Lung (tissue), 12 donors: ENCODE results near the gene SPRED2. TPM values are rescaled to one million over a fixed set of nuclear protein-coding genes. Genes with fewer than 3 reads are reported as not detected.

ENCODE experiments used
- ATAC-seq: fragments of 200-7000 bp; cut with Tn5 transposase; one replicate; pipeline ENCODE4 v1.9.1; 2020; ENCODE audit warnings: moderate number of reproducible peaks; ENCODE audit not compliant: insufficient read depth, low FRiP score
- DNase-seq, 3 donors: peaks; one replicate each; pipeline ENCODE4 v3.0.0-alpha.2; 2013 to 2017
- H3K27ac ChIP-seq, 2 donors: one replicate each; pipeline ENCODE4 v1.5.1; 2013; ENCODE audit warnings: mild to moderate bottlenecking in 2 of 2, moderate library complexity in 2 of 2, control low read depth in 1 of 2, inconsistent platforms in 1 of 2, low read depth in 1 of 2, low read length in 1 of 2
- H3K27me3 ChIP-seq, 3 donors: one replicate each; pipeline ENCODE4 v1.5.1; 2013; ENCODE audit warnings: low read length in 2 of 3; ENCODE audit not compliant: control insufficient read depth in 3 of 3, insufficient read depth in 3 of 3
- H3K36me3 ChIP-seq, 4 donors: one replicate each; pipeline ENCODE4 v1.5.1; 2013; ENCODE audit warnings: low read length in 4 of 4, mild to moderate bottlenecking in 1 of 4, moderate library complexity in 1 of 4; ENCODE audit not compliant: control insufficient read depth in 4 of 4, insufficient read depth in 4 of 4
- H3K4me1 ChIP-seq, 5 donors: one replicate each; pipeline ENCODE4 v1.5.1; 2013; ENCODE audit warnings: low read length in 5 of 5, mild to moderate bottlenecking in 2 of 5, moderate library complexity in 1 of 5; ENCODE audit not compliant: control insufficient read depth in 5 of 5, insufficient read depth in 5 of 5
- H3K4me3 ChIP-seq: one replicate; pipeline ENCODE4 v1.5.1; 2013; ENCODE audit warnings: mild to moderate bottlenecking, control low read depth, moderate library complexity
- H3K9ac ChIP-seq, 2 donors: one replicate each; pipeline ENCODE4 v1.5.1; 2013; ENCODE audit warnings: low read length in 2 of 2, control low read depth in 1 of 2; ENCODE audit not compliant: insufficient read depth in 1 of 2
- H3K9me3 ChIP-seq, 4 donors: one replicate each; pipeline ENCODE4 v1.5.1; 2013; ENCODE audit warnings: low read length in 3 of 4, mild to moderate bottlenecking in 1 of 4, moderate library complexity in 1 of 4; ENCODE audit not compliant: control insufficient read depth in 4 of 4, insufficient read depth in 3 of 4
- WGBS, 2 donors: extraction: QIAGEN DNeasy Blood & Tissue Kit; methylation state at CpG; one replicate each; pipeline ENCODE4 v1.1.7; 2013; 5-methylcytosine and 5-hydroxymethylcytosine counted together
- polyA plus RNA-seq, 2 donors: library from polyadenylated mRNA; stranded (reverse); fragments of 200-250 nt; gene quantifications; one replicate each; pipeline ENCODE4 v1.2.1, GENCODE V29; 2013
- total RNA-seq, 2 donors: library from RNA; depleted of rRNA in 1 of 2; stranded (reverse); fragments of >200 nt in 1 of 2; gene quantifications; one replicate each; pipeline ENCODE4 v1.2.1, GENCODE V29; 2014 to 2021
- TF ChIP-seq, protein P1 (sequence below): IDR thresholded peaks from 2 replicates; pipeline ENCODE4 v1.5.1; 2012; ENCODE audit warnings: mild to moderate bottlenecking; ENCODE audit errors: control extremely low read depth, extremely low read depth
- donor health status: control.
- donor health status: control.
- donor health status: Bipolar disorder and iron deficiency.
- donor health status: healthy.
- donor health status: DM: yes; HTN: yes; CAD: no.

SPRED2 gene
- total and polyA plus RNA-seq, 4 donors, result 11.7 to 36.4 (median 19.6) TPM

DNA sequence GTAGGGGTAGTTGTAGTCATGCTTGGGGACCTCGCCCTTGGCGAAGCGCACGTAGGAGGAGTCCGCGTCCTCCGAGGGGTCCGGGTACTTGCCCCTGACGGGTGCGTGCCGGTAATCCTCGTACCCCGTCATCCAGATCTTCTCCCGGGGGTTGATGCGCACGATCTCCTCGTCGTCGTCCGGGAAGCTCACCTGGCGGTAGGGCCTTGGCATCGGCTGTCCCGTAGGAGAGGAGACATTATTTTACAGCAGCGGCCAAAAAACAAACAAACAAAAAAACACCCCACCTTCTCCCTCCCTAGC lies 118.5 kb downstream of the SPRED2 start:
- Histone ChIP-seq H3K4me1 (peaks cover 0 to 22% (median 11%) of the 10 kb centered on the region in 5 donors), H3K9me3 (no peaks in the 10 kb centered on the region), H3K36me3 (peaks cover 13 to 32% (median 22%) of the 10 kb centered on the region in 4 donors), H3K9ac (no peak overlapping the region), H3K27me3 (no peaks in the 10 kb centered on the region), H3K27ac (no peak overlapping the region), H3K4me3 (no peak overlapping the region)
- DNase-seq, result no peak
- no peak for ATAC-seq
- 99 to 100% methylated on average over 24 of the region's 24 CpGs for WGBS, 2 donors
- TF ChIP-seq, protein P1, sequence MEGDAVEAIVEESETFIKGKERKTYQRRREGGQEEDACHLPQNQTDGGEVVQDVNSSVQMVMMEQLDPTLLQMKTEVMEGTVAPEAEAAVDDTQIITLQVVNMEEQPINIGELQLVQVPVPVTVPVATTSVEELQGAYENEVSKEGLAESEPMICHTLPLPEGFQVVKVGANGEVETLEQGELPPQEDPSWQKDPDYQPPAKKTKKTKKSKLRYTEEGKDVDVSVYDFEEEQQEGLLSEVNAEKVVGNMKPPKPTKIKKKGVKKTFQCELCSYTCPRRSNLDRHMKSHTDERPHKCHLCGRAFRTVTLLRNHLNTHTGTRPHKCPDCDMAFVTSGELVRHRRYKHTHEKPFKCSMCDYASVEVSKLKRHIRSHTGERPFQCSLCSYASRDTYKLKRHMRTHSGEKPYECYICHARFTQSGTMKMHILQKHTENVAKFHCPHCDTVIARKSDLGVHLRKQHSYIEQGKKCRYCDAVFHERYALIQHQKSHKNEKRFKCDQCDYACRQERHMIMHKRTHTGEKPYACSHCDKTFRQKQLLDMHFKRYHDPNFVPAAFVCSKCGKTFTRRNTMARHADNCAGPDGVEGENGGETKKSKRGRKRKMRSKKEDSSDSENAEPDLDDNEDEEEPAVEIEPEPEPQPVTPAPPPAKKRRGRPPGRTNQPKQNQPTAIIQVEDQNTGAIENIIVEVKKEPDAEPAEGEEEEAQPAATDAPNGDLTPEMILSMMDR, result no peak

- ATAC-seq (no peak), DNase-seq (no peak)
- Histone ChIP-seq H3K27ac (peak overlapping the region in 1 of 2 donors; percentile 30), H3K36me3 (peaks cover 13 to 32% (median 24%) of the 10 kb centered on the region in 4 donors), H3K4me1 (peaks cover 0 to 22% (median 11%) of the 10 kb centered on the region in 5 donors), H3K9ac (no peak overlapping the region), H3K27me3 (no peaks in the 10 kb centered on the region), H3K4me3 (no peak overlapping the region), H3K9me3 (no peaks in the 10 kb centered on the region)
- 92% methylated on average over 52 of the region's 52 CpGs for WGBS, 2 donors
- TF ChIP-seq, protein P1, result no peak
These were observed 119.1 kb downstream of the SPRED2 start for GRCh38 chr2:65313126-65313953.

GRCh38 chr2:65311596-65311995 lies 120.8 kb downstream of the SPRED2 start:
- H3K27me3 ChIP-seq, result no peaks in the 10 kb centered on the region
- DNase-seq (no peak), ATAC-seq (no peak)
- WGBS, 2 donors, result 95 to 98% methylated on average over 7 of the region's 7 CpGs
- no peaks in the 10 kb centered on the region for H3K9me3 ChIP-seq
- peaks cover 13 to 32% (median 22%) of the 10 kb centered on the region in 4 donors for H3K36me3 ChIP-seq
- H3K9ac ChIP-seq, result no peak overlapping the region
- H3K4me3 ChIP-seq, result no peak overlapping the region
- peak overlapping the region in 1 of 2 donors; percentile 3 for H3K27ac ChIP-seq
- peaks cover 0 to 22% (median 14%) of the 10 kb centered on the region in 5 donors for H3K4me1 ChIP-seq
- TF ChIP-seq, protein P1, result no peak
